Activated CD4-positive, alpha-beta T cell treated with anti-CD3 and anti-CD28 coated beads, Interleukin-2, Interleukin-4, amounts not matched to agents 100 ng/mL and 50 ng/mL, durations not matched to agents 16 hours and 8 hours (primary cell): ENCODE results near the gene GABBR2.
A peak's percentile ranks its signal among the peaks of the same experiment; 100 is the strongest.
"Not testable (repeated sequence)": the region's sequence is repeated elsewhere in the genome, so short reads cannot be mapped to it uniquely, and the experiment has no call there.

Source experiments
- DNase-seq: peaks from one replicate; pipeline ENCODE4 v3.0.0-alpha.2; 2020; ENCODE audit warnings: low spot score

GABBR2 gene

GRCh38 chr9:98686961-98687855 is 21.5 kb downstream of the GABBR2 start:
- DNase-seq, result no peak

- DNase-seq, result not testable (repeated sequence)
These were observed 23.9 kb downstream of the GABBR2 start for GRCh38 chr9:98684816-98685215.

GRCh38 chr9:98678244-98678842 is 30.4 kb downstream of the GABBR2 start:
- peak; percentile 25 for DNase-seq

- no peak for DNase-seq
These were observed 35.1 kb downstream of the GABBR2 start for GRCh38 chr9:98673681-98674080.

- DNase-seq, result no peak
These were observed 41.6 kb downstream of the GABBR2 start for GRCh38 chr9:98667005-98667640.

- no peak for DNase-seq
These were observed 43.2 kb downstream of the GABBR2 start for GRCh38 chr9:98665501-98665900.

GRCh38 chr9:98660541-98660940 is 48.2 kb downstream of the GABBR2 start:
- DNase-seq, result no peak

- no peak for DNase-seq
These were observed 49.8 kb downstream of the GABBR2 start for GRCh38 chr9:98658951-98659351.

- DNase-seq, result no peak
These were observed 50.8 kb downstream of the GABBR2 start for GRCh38 chr9:98657897-98658296.

GRCh38 chr9:98656511-98656910 is 52.2 kb downstream of the GABBR2 start:
- DNase-seq, result no peak

- DNase-seq, result not testable (repeated sequence)
These were observed 53.3 kb downstream of the GABBR2 start for GRCh38 chr9:98655428-98655827.

- no peak for DNase-seq
These were observed 54.5 kb downstream of the GABBR2 start for GRCh38 chr9:98654247-98654646.

GRCh38 chr9:98652741-98653140 is 56.0 kb downstream of the GABBR2 start:
- DNase-seq, result no peak

- no peak for DNase-seq
These were observed 56.4 kb downstream of the GABBR2 start for GRCh38 chr9:98652302-98652701.

GRCh38 chr9:98647236-98647635 is 61.5 kb downstream of the GABBR2 start:
- DNase-seq, result no peak

GRCh38 chr9:98644011-98644410 is 64.7 kb downstream of the GABBR2 start:
- DNase-seq, result no peak

GRCh38 chr9:98642661-98643312 is 65.9 kb downstream of the GABBR2 start:
- no peak for DNase-seq

GRCh38 chr9:98641695-98642094 is 67.0 kb downstream of the GABBR2 start:
- no peak for DNase-seq

- no peak for DNase-seq
These were observed 68.3 kb downstream of the GABBR2 start for GRCh38 chr9:98640394-98640793.

- DNase-seq, result no peak
These were observed 69.6 kb downstream of the GABBR2 start for GRCh38 chr9:98639133-98639532.

- no peak for DNase-seq
These were observed 71.4 kb downstream of the GABBR2 start for GRCh38 chr9:98637381-98637780.

- no peak for DNase-seq
These were observed 73.4 kb downstream of the GABBR2 start for GRCh38 chr9:98635374-98635773.
